GM21619 (cell line): ENCODE data around the gene ZNF414.
"Not testable (repeated sequence)": the region's sequence is repeated elsewhere in the genome, so short reads cannot be mapped to it uniquely, and the experiment has no call there.

Experiments used
- ATAC-seq: cut with Tn5 transposase; IDR thresholded peaks from one replicate; pipeline ENCODE4 v1.9.1; 2021; ENCODE audit not compliant: unreplicated experiment

ZNF414 gene

GRCh38 chr19:8518536-8518935 lies 4.6 kb upstream of the ZNF414 start:
- no peak for ATAC-seq

GRCh38 chr19:8517551-8518442 lies 3.8 kb upstream of the ZNF414 start:
- ATAC-seq: no peak

- no peak for ATAC-seq
Observed at GRCh38 chr19:8515317-8515716, 1.4 kb upstream of the ZNF414 start.

DNA sequence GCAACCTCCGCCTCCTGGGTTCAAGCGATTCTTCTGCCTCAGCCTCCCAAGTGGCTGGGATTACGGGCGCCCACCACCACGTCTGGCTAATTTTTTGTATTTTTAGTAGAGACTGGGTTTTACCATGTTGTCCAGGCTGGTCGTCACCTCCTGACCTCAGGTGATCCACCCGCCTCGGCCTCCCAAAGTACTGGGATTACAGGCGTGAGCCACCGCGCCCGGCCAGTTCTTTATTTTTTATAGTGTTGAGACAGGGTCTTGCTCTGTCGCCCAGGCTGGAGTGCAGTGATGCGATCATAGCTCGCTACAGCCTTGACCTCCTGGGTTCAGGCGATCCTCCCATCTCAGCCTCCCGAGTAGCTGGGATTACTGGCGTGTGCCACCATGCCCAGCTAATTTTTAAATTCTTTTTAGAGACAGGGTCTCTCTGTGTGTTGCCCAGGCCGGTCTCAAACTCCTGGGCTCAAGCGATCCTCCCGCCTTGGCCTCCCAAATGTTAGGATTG lies 590 bp upstream of the ZNF414 start:
- ATAC-seq: not testable (repeated sequence)

- no peak for ATAC-seq
Observed at GRCh38 chr19:8513036-8513686, 806 bp downstream of the ZNF414 start.

- ATAC-seq: no peak
Observed at GRCh38 chr19:8512115-8512967, 1.6 kb downstream of the ZNF414 start.

DNA sequence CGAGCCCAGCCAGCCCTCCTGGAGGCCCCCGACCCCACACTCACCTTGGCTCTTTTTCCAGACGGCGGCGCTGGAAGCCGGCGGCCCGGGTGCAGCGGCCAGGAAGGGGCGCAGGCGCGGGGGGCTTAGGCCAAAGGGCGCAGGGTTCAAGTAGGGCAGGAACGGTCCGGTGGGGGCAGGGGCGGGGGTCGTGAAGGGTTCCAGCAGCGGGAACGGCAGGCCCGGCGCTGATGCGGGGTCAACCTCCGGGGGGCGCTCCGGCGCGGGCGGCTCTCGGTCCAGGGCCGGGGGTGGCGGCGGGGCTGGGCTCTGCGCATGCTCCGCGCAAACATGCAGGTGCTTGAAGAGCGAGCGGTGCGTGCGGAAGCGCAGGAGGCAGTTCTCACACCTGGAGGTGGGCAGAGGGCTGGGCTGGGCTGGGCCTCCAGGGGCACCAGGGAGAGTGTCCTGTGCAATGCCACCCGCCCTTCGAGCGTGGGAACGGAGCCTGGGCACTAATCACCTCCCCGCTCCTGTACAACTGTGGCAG lies 2.3 kb downstream of the ZNF414 start:
- ATAC-seq: no peak

GRCh38 chr19:8510589-8511115 lies 3.3 kb downstream of the ZNF414 start:
- ATAC-seq: no peak

GRCh38 chr19:8506402-8506957 lies 7.5 kb downstream of the ZNF414 start:
- ATAC-seq: no peak

GRCh38 chr19:8505680-8506401 lies 8.1 kb downstream of the ZNF414 start:
- ATAC-seq: no peak

DNA sequence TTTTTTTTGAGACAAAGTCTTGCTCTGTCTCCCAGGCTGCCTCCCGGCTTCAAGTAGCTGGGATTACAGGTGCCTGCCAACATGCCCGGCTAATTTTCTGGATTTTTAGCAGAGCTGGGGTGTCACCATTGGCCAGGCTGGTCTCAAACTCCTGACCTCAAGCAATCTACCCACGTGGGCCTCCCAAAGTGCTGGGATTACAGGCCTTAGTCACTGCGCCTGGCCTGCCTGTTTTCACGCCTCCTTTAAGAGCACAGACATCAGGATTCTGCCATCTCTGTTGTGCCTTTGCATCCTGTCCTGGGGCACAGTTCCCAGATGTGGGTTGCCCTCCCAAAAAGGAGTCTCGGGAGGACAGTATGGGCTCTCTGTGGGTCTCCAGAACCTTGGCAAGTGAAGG lies 9.0 kb downstream of the ZNF414 start:
- ATAC-seq: no peak

- no peak for ATAC-seq
Observed at GRCh38 chr19:8504171-8504570, 9.8 kb downstream of the ZNF414 start.

DNA sequence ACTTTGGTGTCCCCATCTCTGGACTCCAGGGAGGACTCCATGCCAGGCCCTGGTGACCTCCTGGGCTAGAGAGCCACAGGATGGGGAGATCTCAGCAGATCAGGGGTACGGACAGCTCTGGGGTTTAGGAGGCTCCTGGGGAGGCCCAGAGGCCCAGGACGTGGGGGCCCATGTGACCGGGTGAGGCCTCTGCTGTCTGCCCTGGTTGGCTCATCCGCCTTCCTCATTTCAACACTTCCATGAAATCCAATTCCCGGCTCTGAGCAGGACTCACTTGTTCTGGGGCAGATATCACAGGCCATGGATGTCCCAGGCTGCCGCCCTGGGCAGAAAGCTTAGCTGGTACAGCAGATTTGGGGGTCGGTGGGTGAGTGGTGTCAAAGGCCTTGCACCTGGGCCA lies 10.5 kb downstream of the ZNF414 start:
- ATAC-seq: no peak

- ATAC-seq: no peak
Observed at GRCh38 chr19:8501981-8502380, 12.0 kb downstream of the ZNF414 start.

GRCh38 chr19:8501516-8501915 lies 12.5 kb downstream of the ZNF414 start:
- ATAC-seq: no peak

- no peak for ATAC-seq
Observed at GRCh38 chr19:8500158-8500557, 13.8 kb downstream of the ZNF414 start.

DNA sequence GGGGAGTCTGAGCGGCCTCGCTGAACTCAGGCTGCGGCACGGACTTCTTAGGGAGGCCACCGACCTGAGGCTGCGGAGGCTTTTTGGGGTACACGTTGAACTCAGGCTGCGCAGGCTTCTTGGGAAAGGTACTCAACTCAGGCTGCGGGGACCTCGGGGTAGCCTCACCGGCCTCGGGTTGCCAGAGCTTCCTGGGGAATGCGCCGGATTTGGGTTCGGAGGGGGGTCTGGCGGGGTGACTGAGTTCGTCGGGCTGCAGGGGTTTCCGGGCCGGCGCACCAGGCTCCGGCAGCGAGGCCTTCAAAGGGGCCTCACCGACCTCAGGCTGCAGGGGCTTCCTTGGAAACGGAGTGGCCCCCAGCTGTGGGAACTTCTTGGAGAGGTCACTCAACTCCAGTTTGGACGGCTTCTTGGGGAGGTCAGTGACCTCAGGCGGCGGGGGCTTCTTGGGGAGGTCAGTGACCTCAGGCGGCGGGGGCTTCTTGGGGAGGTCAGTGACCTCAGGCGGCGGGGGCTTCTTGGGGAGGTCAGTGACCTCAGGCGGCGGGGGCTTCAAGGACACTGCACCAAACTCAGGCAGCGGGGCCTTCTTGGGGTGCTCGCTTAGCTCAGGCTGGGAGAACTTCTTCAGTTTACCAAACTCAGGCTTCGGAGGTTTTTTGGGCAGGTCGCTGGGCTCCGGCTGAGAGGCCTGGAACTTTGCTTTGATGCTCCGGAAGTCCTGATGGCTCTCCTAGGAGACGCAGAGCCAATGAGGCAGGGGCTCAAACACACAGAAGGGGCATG lies 14.7 kb downstream of the ZNF414 start:
- ATAC-seq: no peak

GRCh38 chr19:8498295-8498694 lies 15.7 kb downstream of the ZNF414 start:
- ATAC-seq: no peak

DNA sequence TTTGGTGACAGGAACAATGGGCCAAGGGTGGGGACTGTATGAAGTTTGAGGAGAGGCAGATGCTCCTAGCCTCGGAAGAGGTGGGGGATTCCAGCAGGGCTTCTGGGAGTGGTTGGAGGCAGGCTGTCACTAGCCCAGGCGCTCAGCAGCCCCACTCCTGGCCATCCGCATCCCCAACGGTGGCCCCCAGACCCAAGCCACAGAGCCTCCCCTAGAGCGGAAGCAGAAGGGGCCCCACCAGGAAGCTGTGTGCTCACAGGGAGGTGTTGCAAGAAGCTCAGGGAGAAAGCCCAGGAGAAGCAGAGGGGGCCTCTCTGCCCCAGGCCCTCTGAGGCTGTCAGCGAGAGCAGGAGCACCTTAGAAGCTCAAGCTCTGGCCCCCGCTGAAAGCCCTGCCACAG lies 19.8 kb downstream of the ZNF414 start:
- no peak for ATAC-seq
